Activated CD4-positive, alpha-beta T cell treated with anti-CD3 and anti-CD28 coated beads for 4 hours (primary cell): ENCODE measurements around the gene GPR15LG.
A peak's percentile ranks its signal among the peaks of the same experiment; 100 is the strongest.
"Not testable (repeated sequence)": the region's sequence is repeated elsewhere in the genome, so short reads cannot be mapped to it uniquely, and the experiment has no call there.

ENCODE experiments used
- DNase-seq, 2 donors: peaks; one replicate each; pipeline ENCODE4 v3.0.0-alpha.2; 2020

The GPR15LG gene

GRCh38 chr10:84173501-84173929 is at the start of gene GPR15LG:
GPR15LG (plus strand) TSS chr10:84173801; CDS start chr10:84173852, 51 bp downstream.
- no peak for DNase-seq

- DNase-seq = not testable (repeated sequence)
Measured at GRCh38 chr10:84125910-84126784, 47.5 kb upstream of the GPR15LG start.

- no peak for DNase-seq
Measured at GRCh38 chr10:84126785-84127167, 46.8 kb upstream of the GPR15LG start.

- DNase-seq = no peak
Measured at GRCh38 chr10:84135836-84136235, 37.8 kb upstream of the GPR15LG start.

GRCh38 chr10:84137811-84138210 is 35.8 kb upstream of the GPR15LG start:
- DNase-seq = no peak

GRCh38 chr10:84138478-84139125 is 35.0 kb upstream of the GPR15LG start:
- DNase-seq = peak; percentile 61 to 65

- peak; percentile 99 to 100 for DNase-seq
Measured at GRCh38 chr10:84139126-84140035, 34.2 kb upstream of the GPR15LG start, which contains the start of gene GHITM. GHITM (plus strand) TSS chr10:84139509; CDS start chr10:84141501, 1,992 bp downstream.

GRCh38 chr10:84140036-84140379 is 33.6 kb upstream of the GPR15LG start:
- peak; percentile 2 to 15 for DNase-seq

GRCh38 chr10:84147347-84147746 is 26.3 kb upstream of the GPR15LG start:
- DNase-seq = no peak

- DNase-seq = not testable (repeated sequence)
Measured at GRCh38 chr10:84148006-84148597, 25.5 kb upstream of the GPR15LG start.

GRCh38 chr10:84149854-84150253 is 23.7 kb upstream of the GPR15LG start:
- no peak for DNase-seq

- no peak for DNase-seq
Measured at GRCh38 chr10:84152769-84153168, 20.8 kb upstream of the GPR15LG start.

GRCh38 chr10:84155521-84155920 is 18.1 kb upstream of the GPR15LG start:
- DNase-seq = no peak

GRCh38 chr10:84156009-84156408 is 17.6 kb upstream of the GPR15LG start:
- DNase-seq = no peak

GRCh38 chr10:84156768-84157167 is 16.8 kb upstream of the GPR15LG start:
- DNase-seq = peak in 1 of 2 donors; percentile 31

GRCh38 chr10:84158061-84158460 is 15.5 kb upstream of the GPR15LG start:
- no peak for DNase-seq

GRCh38 chr10:84158550-84158949 is 15.1 kb upstream of the GPR15LG start:
- DNase-seq = no peak

- no peak for DNase-seq
Measured at GRCh38 chr10:84159076-84159685, 14.4 kb upstream of the GPR15LG start.

- DNase-seq = no peak
Measured at GRCh38 chr10:84160663-84161362, 12.8 kb upstream of the GPR15LG start.

- no peak for DNase-seq
Measured at GRCh38 chr10:84163996-84164395, 9.6 kb upstream of the GPR15LG start.

GRCh38 chr10:84164442-84164841 is 9.2 kb upstream of the GPR15LG start:
- no peak for DNase-seq
